ENCODE data around the gene XCR1.

Gene XCR1

DNA sequence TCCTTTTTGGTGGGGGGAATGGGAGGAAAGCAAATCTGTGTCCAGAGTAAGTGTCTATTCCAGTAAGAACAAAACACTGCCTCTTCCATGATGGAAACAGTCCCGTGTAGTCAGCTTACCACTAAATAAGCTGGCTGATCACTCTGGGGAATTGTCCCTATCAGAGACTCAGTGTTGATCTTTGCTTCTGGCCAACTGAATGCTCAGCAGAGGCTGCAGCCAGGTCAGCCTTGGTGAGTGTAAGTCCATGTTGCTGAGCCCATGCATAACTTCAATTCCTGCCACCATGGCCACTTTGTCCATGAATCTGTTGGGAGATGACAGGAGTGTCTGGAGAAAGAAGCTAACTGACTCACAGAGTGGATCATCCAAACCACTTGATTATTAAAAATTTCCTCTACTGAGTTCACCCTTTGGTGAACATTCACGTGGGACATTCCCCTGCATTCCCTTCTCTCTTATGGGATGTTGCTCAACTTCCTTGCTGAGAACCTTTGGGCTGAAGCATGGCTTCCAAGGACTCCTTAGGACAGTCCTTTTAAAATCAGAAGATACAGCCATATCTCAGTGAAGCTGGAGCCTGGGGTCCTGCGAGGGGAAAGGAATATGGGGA, 33.9 kb upstream of the XCR1 start:
- in situ Hi-C loops (cut with HindIII; ENCODE audit: low pct_ligation_motif_present, low sequenced_read_pairs): loop anchor here (25.0 kb wide), 1 partner anchor 299 kb away; no protein-coding TSS in a partner anchor
- Histone ChIP-seq H3K4me3 (ENCODE audit: low read depth, low read length) (no peak overlapping the region), H3K36me3 (replicated peaks) (no peaks in the 10 kb centered on the region), H3K27ac (no peak overlapping the region), H3K27me3 (replicated peaks) (peaks cover 5% of the 10 kb centered on the region)
- TF ChIP-seq, protein P1, sequence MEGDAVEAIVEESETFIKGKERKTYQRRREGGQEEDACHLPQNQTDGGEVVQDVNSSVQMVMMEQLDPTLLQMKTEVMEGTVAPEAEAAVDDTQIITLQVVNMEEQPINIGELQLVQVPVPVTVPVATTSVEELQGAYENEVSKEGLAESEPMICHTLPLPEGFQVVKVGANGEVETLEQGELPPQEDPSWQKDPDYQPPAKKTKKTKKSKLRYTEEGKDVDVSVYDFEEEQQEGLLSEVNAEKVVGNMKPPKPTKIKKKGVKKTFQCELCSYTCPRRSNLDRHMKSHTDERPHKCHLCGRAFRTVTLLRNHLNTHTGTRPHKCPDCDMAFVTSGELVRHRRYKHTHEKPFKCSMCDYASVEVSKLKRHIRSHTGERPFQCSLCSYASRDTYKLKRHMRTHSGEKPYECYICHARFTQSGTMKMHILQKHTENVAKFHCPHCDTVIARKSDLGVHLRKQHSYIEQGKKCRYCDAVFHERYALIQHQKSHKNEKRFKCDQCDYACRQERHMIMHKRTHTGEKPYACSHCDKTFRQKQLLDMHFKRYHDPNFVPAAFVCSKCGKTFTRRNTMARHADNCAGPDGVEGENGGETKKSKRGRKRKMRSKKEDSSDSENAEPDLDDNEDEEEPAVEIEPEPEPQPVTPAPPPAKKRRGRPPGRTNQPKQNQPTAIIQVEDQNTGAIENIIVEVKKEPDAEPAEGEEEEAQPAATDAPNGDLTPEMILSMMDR (IDR thresholded peaks at IDR 0.05; ENCODE audit: low read depth, low read length, missing control alignments): no peak
- no peak for DNase-seq

DNA sequence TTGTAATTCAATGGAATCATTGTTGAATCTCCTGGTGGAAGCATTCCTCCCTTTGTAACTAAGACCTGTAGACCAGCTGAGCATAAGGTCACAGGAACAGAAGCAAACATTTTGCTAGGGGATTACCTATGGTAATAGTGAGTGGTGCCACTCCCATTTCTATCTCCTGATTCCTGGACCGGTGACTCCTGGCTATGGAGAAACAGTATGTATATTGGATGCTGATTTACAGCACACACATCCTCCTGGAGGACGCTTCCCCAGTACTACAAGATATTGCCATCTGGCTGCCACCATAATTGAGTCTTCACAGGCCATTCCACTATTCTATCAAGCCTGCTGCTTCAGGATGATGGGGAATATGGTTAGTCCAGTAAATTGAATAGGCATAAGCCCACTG, 33.3 kb upstream of the XCR1 start:
- TF ChIP-seq, protein P1 (IDR thresholded peaks at IDR 0.05; ENCODE audit: low read depth, low read length, missing control alignments): no peak
- no peak overlapping the region for H3K4me3 ChIP-seq (ENCODE audit: low read depth, low read length)
- H3K27ac ChIP-seq: no peak overlapping the region
- H3K27me3 ChIP-seq (replicated peaks): peaks cover 5% of the 10 kb centered on the region
- in situ Hi-C loops (cut with HindIII; ENCODE audit: low pct_ligation_motif_present, low sequenced_read_pairs): loop anchor here (25.0 kb wide), 1 partner anchor 298 kb away; no protein-coding TSS in a partner anchor
- H3K36me3 ChIP-seq (replicated peaks): no peaks in the 10 kb centered on the region
- DNase-seq: no peak

DNA sequence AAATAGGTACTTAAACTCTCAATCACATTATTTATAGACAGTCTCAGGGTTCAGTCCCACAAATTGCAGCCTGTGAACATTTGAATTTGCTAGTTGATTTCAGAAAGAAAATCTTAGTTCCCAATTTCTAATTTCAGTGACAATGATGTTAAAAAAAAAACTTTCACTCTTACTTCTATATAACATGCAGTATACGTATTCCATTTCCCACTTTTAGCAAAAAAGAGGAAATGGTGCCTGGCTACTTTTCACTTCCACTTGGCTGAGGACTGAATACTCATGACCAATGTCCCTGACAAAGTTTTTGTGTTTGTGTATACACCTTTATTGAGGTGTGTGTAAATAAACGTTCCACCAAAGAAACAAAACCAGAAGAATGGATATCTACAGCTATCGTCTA, 32.1 kb upstream of the XCR1 start:
- no peak overlapping the region for H3K4me3 ChIP-seq (ENCODE audit: low read depth, low read length)
- in situ Hi-C loops (cut with HindIII; ENCODE audit: low pct_ligation_motif_present, low sequenced_read_pairs): loop anchor here (25.0 kb wide), 1 partner anchor 297 kb away; no protein-coding TSS in a partner anchor
- TF ChIP-seq, protein P1 (IDR thresholded peaks at IDR 0.05; ENCODE audit: low read depth, low read length, missing control alignments): no peak
- H3K27me3 ChIP-seq (replicated peaks): peaks cover 5% of the 10 kb centered on the region
- no peak for DNase-seq
- no peaks in the 10 kb centered on the region for H3K36me3 ChIP-seq (replicated peaks)
- no peak overlapping the region for H3K27ac ChIP-seq

- TF ChIP-seq, protein P1 (IDR thresholded peaks at IDR 0.05; ENCODE audit: low read depth, low read length, missing control alignments): no peak
- in situ Hi-C loops (cut with HindIII; ENCODE audit: low pct_ligation_motif_present, low sequenced_read_pairs): loop anchor here (25.0 kb wide), 1 partner anchor 297 kb away; no protein-coding TSS in a partner anchor
Observed at GRCh38 chr3:46058981-46059380, 31.7 kb upstream of the XCR1 start.

DNA sequence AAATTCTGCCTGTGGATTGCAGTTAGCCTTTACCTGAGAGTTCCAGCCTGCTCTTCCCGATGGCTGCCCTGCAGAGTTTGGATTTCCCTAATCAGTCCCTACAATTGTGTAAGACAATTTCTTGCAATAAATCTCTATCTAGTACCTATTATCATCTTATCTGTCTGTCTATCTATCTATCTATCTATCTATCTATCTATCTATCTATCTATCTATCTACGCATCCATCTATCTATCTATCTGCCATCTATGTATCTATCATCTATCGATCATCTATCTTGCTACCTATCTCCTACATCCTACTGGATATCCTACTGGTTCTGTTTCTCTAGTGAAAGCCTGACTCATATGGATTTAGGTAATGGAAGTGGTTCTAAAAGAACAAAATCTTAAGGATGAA, 30.4 kb upstream of the XCR1 start:
- no peak for DNase-seq
- Histone ChIP-seq H3K27ac (no peak overlapping the region), H3K36me3 (replicated peaks) (no peaks in the 10 kb centered on the region), H3K4me3 (ENCODE audit: low read depth, low read length) (no peak overlapping the region), H3K27me3 (replicated peaks) (peaks cover 5% of the 10 kb centered on the region)
- in situ Hi-C loops (cut with HindIII; ENCODE audit: low pct_ligation_motif_present, low sequenced_read_pairs): loop anchor here (25.0 kb wide), 1 partner anchor 295 kb away; no protein-coding TSS in a partner anchor
- TF ChIP-seq, protein P1 (IDR thresholded peaks at IDR 0.05; ENCODE audit: low read depth, low read length, missing control alignments): no peak

More at GRCh38 chr3:46058981-46059380, 31.7 kb upstream of the XCR1 start:
- H3K27ac ChIP-seq: no peak overlapping the region
- H3K27me3 ChIP-seq (replicated peaks): peaks cover 5% of the 10 kb centered on the region
- no peak overlapping the region for H3K4me3 ChIP-seq (ENCODE audit: low read depth, low read length)
- DNase-seq: no peak
- H3K36me3 ChIP-seq (replicated peaks): no peaks in the 10 kb centered on the region
